ENCODE results near the gene GADL1.

The GADL1 gene

GRCh38 chr3:30756218-30756617, 138.2 kb downstream of the GADL1 start:
- Histone ChIP-seq H3K4me3 (ENCODE audit: low read length) (no peak overlapping the region), H3K79me2 (ENCODE audit: low read length) (no peaks in the 10 kb centered on the region)

DNA sequence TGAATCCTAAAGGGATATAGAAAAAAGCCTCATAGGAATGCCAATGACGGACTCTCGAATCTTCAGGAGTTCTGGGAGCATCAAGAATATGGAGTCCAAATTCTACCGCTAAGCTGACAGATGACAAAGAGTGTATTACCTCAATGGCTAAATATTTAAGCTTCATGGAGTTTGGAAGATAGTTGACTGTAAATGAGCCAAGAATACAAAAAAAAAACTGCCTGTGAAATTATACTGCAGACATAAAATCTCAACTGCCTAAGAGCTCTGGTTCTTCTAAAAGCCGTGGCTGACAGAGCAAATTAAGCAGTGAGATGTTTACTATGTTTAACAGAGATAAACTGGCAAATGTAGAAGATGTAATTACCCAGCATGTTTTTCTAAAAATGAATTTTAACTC, 140.0 kb downstream of the GADL1 start:
- H3K9me2 ChIP-seq (replicated peaks; ENCODE audit: insufficient read depth, low read length), result no peaks in the 10 kb centered on the region
- no peaks in the 10 kb centered on the region for H3K36me3 ChIP-seq (replicated peaks; ENCODE audit: insufficient read depth, low read length)
- TF ChIP-seq EZH2 (optimal IDR thresholded peaks at IDR 0.05; ENCODE audit: low read depth, low read length) (no peak), EZH2phosphoT487 (IDR thresholded peaks at IDR 0.05; ENCODE audit: low read length) (no peak)
- TF ChIP-seq, protein P1, sequence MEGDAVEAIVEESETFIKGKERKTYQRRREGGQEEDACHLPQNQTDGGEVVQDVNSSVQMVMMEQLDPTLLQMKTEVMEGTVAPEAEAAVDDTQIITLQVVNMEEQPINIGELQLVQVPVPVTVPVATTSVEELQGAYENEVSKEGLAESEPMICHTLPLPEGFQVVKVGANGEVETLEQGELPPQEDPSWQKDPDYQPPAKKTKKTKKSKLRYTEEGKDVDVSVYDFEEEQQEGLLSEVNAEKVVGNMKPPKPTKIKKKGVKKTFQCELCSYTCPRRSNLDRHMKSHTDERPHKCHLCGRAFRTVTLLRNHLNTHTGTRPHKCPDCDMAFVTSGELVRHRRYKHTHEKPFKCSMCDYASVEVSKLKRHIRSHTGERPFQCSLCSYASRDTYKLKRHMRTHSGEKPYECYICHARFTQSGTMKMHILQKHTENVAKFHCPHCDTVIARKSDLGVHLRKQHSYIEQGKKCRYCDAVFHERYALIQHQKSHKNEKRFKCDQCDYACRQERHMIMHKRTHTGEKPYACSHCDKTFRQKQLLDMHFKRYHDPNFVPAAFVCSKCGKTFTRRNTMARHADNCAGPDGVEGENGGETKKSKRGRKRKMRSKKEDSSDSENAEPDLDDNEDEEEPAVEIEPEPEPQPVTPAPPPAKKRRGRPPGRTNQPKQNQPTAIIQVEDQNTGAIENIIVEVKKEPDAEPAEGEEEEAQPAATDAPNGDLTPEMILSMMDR (IDR thresholded peaks at IDR 0.05; ENCODE audit: low read length), result no peak
- no peak overlapping the region for H2AFZ ChIP-seq (ENCODE audit: low read length)
- H3K4me1 ChIP-seq (ENCODE audit: low read length), result no peaks in the 10 kb centered on the region
- no peak for DNase-seq
- no peak overlapping the region for H3K9ac ChIP-seq (ENCODE audit: low read length)
- no peaks in the 10 kb centered on the region for H3F3A ChIP-seq (ENCODE audit: insufficient read depth, low read length)
- H3K9me3 ChIP-seq (replicated peaks; ENCODE audit: insufficient read depth, low read length), result no peaks in the 10 kb centered on the region
- H3K79me2 ChIP-seq (ENCODE audit: low read length), result no peaks in the 10 kb centered on the region
- H4K20me1 ChIP-seq (ENCODE audit: insufficient read depth, low read length), result no peaks in the 10 kb centered on the region
- no peak overlapping the region for H3K4me3 ChIP-seq (ENCODE audit: low read length)
- no peaks in the 10 kb centered on the region for H3K27me3 ChIP-seq (replicated peaks; ENCODE audit: insufficient read depth, low read length)
- H3K4me2 ChIP-seq (ENCODE audit: low read depth, low read length), result no peak overlapping the region
- H3K27ac ChIP-seq (ENCODE audit: low read length), result no peak overlapping the region

More at GRCh38 chr3:30756218-30756617, 138.2 kb downstream of the GADL1 start:
- H3K9me3 ChIP-seq (replicated peaks; ENCODE audit: insufficient read depth, low read length), result no peaks in the 10 kb centered on the region
- no peaks in the 10 kb centered on the region for H4K20me1 ChIP-seq (ENCODE audit: insufficient read depth, low read length)
- no peak overlapping the region for H3K4me2 ChIP-seq (ENCODE audit: low read depth, low read length)
- no peaks in the 10 kb centered on the region for H3K36me3 ChIP-seq (replicated peaks; ENCODE audit: insufficient read depth, low read length)
- no peak overlapping the region for H3K9ac ChIP-seq (ENCODE audit: low read length)
- no peaks in the 10 kb centered on the region for H3K9me2 ChIP-seq (replicated peaks; ENCODE audit: insufficient read depth, low read length)
- no peak overlapping the region for H3K27ac ChIP-seq (ENCODE audit: low read length)
- DNase-seq, result no peak
- no peaks in the 10 kb centered on the region for H3K4me1 ChIP-seq (ENCODE audit: low read length)
- no peak overlapping the region for H2AFZ ChIP-seq (ENCODE audit: low read length)
- no peaks in the 10 kb centered on the region for H3F3A ChIP-seq (ENCODE audit: insufficient read depth, low read length)
- H3K27me3 ChIP-seq (replicated peaks; ENCODE audit: insufficient read depth, low read length), result no peaks in the 10 kb centered on the region
- TF ChIP-seq EZH2 (optimal IDR thresholded peaks at IDR 0.05; ENCODE audit: low read depth, low read length), result no peak
- no peak for TF ChIP-seq EZH2phosphoT487 (IDR thresholded peaks at IDR 0.05; ENCODE audit: low read length)
- TF ChIP-seq, protein P1 (IDR thresholded peaks at IDR 0.05; ENCODE audit: low read length), result no peak

GRCh38 chr3:30753766-30754165, 140.7 kb downstream of the GADL1 start:
- Histone ChIP-seq H3K27ac (ENCODE audit: low read length) (no peak overlapping the region), H3K9ac (ENCODE audit: low read length) (no peak overlapping the region), H2AFZ (ENCODE audit: low read length) (no peak overlapping the region), H3K9me3 (replicated peaks; ENCODE audit: insufficient read depth, low read length) (no peaks in the 10 kb centered on the region), H3K27me3 (replicated peaks; ENCODE audit: insufficient read depth, low read length) (no peaks in the 10 kb centered on the region), H3K36me3 (replicated peaks; ENCODE audit: insufficient read depth, low read length) (no peaks in the 10 kb centered on the region), H4K20me1 (ENCODE audit: insufficient read depth, low read length) (no peaks in the 10 kb centered on the region), H3K4me2 (ENCODE audit: low read depth, low read length) (no peak overlapping the region), H3K4me1 (ENCODE audit: low read length) (no peaks in the 10 kb centered on the region), H3K9me2 (replicated peaks; ENCODE audit: insufficient read depth, low read length) (no peaks in the 10 kb centered on the region), H3F3A (ENCODE audit: insufficient read depth, low read length) (no peaks in the 10 kb centered on the region), H3K4me3 (ENCODE audit: low read length) (no peak overlapping the region), H3K79me2 (ENCODE audit: low read length) (no peaks in the 10 kb centered on the region)
- DNase-seq, result no peak
- no peak for TF ChIP-seq EZH2 (optimal IDR thresholded peaks at IDR 0.05; ENCODE audit: low read depth, low read length)
- no peak for TF ChIP-seq EZH2phosphoT487 (IDR thresholded peaks at IDR 0.05; ENCODE audit: low read length)
- TF ChIP-seq, protein P1 (IDR thresholded peaks at IDR 0.05; ENCODE audit: low read length), result no peak
